GM12875 (cell line): ENCODE results near the gene CBR1.

Source experiments
- H3K4me3 ChIP-seq: one replicate; pipeline ENCODE4 v1.5.1; 2011; ENCODE audit warnings: low read depth, low read length, control low read depth
- TF ChIP-seq, protein P1 (sequence below): IDR thresholded peaks from 2 replicates; pipeline ENCODE4 v1.5.1; 2011; ENCODE audit warnings: low read depth, mild to moderate bottlenecking, control low read depth, inconsistent platforms, low read length, moderate library complexity, borderline replicate concordance; ENCODE audit not compliant: insufficient read depth

CBR1 gene

DNA sequence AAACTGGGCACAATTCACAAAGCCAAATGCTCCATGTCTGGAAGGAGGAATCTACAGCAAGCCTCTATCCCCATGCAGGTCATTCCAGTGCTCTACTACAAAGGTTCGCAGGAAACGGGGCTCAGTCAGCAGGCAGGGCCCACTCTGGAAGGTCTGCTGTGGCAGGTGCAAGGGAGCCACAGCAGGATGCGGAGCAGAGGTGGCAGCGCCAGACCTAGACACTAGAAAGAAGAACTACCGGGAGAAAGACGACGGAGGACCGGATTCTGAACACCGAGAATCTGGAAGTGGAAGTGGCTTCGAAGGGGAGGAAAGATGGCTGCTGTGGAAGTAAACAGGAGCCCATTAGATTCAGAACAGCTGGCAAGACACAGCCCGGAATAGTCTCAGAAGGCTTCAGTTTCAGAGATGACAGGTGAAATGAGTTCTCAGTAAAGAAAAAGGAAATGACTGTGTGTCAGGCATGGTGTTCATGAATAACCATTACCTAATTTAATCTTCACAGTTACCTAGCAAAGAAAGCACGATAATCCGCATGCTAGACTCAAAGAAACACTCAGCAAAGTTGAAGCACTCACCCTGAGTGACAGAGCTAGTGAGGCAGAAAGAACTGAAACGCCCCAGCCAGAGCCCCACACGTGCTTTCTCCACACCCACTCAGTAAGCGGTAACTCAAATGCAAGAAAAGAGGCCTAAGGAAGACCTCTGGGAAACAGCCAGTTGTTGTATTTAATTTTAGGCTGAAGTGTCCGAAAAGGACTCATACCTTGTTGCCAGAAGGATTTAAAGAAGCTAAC is 30.9 kb upstream of the CBR1 start:
- TF ChIP-seq, protein P1, sequence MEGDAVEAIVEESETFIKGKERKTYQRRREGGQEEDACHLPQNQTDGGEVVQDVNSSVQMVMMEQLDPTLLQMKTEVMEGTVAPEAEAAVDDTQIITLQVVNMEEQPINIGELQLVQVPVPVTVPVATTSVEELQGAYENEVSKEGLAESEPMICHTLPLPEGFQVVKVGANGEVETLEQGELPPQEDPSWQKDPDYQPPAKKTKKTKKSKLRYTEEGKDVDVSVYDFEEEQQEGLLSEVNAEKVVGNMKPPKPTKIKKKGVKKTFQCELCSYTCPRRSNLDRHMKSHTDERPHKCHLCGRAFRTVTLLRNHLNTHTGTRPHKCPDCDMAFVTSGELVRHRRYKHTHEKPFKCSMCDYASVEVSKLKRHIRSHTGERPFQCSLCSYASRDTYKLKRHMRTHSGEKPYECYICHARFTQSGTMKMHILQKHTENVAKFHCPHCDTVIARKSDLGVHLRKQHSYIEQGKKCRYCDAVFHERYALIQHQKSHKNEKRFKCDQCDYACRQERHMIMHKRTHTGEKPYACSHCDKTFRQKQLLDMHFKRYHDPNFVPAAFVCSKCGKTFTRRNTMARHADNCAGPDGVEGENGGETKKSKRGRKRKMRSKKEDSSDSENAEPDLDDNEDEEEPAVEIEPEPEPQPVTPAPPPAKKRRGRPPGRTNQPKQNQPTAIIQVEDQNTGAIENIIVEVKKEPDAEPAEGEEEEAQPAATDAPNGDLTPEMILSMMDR, result no peak
- H3K4me3 ChIP-seq, result no peak overlapping the region

DNA sequence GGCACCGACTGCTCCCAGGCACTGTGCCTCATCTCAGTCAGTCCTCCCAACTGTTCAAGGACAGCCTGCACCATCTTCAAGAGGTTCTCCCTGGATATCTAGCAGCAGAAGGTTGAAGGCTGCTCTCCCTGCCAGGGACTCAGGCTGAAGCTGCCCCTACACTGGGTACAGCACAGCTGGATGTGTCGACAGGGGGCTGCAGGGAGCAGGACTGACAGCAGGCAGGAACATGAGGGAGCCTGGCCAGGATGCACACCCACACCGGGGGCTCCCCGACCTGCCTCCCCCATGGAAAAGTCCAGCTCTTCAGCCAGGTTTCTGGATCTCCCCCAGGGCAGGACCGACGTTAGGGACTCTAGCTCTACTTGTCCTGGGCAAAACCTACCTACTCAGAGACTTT is 30.0 kb upstream of the CBR1 start:
- TF ChIP-seq, protein P1, result no peak
- no peak overlapping the region for H3K4me3 ChIP-seq

DNA sequence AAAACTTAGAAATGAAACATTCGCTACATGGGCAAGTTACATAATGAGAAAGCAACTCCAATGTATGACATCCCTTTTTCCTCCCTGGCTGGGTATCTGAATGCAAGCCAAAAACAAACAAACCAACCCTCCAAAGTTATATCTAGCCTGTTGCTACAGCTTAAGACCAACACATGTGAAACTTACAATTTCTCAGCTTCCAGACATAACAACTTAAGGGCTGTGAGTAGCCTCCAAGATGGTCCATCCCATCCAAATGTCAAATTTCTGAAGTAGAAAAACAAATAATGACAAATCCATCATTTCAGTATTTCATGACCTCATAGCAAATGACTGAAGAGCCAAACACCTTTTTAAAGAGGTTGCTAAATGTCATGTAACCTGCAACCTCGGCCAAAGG is 29.4 kb upstream of the CBR1 start:
- TF ChIP-seq, protein P1, result no peak
- H3K4me3 ChIP-seq, result no peak overlapping the region

DNA sequence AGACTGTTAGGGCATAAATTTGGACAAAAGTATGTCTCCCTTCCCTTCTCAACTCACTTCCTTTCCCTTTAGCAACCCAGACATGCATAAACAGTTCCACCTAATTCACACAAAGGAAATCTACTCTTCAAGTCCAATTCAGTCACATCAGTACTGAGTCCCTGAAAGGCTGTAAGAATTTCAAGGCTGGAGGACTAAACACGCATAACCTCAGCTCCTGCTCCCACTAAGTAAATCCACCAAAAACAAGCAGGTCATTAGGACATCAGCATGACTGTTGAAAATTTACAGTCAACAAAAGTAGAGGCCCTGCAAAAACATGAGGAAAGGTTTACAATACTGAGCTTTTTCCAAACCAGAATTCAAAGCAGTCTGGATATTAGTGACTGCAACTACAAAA is 27.9 kb upstream of the CBR1 start:
- TF ChIP-seq, protein P1, result no peak
- H3K4me3 ChIP-seq, result no peak overlapping the region

DNA sequence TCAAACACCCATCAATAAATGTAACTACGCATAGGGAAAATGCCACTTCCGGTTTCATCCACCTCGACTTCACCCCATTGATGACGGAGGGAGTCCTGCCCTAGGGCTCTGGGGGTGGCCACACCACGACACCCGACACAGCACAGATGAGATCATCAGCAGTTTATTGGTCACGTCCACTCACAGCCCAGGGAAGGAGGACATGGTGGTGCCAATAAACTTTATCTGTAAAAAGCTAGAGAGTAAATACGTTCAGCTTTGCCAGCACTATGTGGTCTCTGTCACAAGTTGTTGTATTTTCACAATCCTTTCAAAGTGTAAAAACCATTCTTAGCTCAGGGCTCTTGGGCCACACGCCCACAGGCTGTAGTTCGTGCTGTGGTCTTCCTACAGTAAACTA is 25.8 kb upstream of the CBR1 start:
- TF ChIP-seq, protein P1, result no peak
- H3K4me3 ChIP-seq, result no peak overlapping the region

DNA sequence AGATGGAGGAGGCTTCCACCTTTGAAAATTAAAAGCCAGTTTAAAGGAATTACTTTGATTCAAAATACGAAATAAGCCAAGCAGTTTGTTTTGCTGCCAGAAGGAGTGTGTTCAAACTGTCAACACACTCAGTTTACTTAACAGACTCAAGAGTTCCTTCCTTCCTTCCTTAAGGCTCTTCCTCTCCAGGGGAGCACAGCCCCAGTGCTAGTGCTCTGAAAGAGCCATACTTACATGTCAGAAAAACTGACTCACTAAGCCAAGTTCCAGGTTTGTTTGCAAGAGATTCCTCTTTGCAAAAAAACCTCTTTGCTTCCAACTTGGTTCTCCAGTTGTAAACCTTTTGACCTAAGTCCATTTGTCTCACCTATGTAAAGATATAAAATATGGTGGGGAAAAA is 23.8 kb upstream of the CBR1 start:
- H3K4me3 ChIP-seq, result no peak overlapping the region
- TF ChIP-seq, protein P1, result no peak

DNA sequence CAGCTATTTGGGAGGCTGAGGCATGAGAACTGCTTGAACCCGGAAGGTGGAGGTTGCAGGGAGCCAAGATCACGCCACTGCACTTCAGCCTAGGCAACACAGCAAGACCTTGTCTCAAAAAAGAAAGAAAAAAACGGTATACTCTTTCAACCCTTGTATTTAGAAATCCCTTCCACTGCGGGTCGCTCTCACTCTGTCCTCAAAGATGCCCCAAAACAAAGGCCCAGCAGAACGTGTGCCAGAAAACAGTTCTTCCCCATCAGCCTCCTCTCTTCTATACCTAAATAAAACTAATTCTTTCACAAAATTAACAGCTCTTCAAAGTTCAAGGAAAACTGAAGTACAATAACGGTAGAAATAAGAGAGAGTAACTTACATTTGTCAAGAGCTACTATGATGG is 22.7 kb upstream of the CBR1 start:
- H3K4me3 ChIP-seq, result no peak overlapping the region

More for the DNA sequence above, 22.7 kb upstream of the CBR1 start:
- TF ChIP-seq, protein P1, result no peak
